Measurements from ENCODE around the gene NDUFA9. TPM values are rescaled to one million over a fixed set of nuclear protein-coding genes. Genes with fewer than 3 reads are reported as not detected.

The NDUFA9 gene
- total and polyA plus RNA-seq, 5 donors from 2014 or later, result 61.1 to 204 (median 174) TPM

GRCh38 chr12:4615667-4616066 lies 33.2 kb upstream of the NDUFA9 start:
- no peak for DNase-seq
- Mint-ChIP-seq H3K4me3 (no peak overlapping the region), H3K27ac (no peak overlapping the region), H3K9me3 (no peaks in the 10 kb centered on the region), H3K36me3 (peaks cover 29% of the 10 kb centered on the region), H3K4me1 (peaks cover 0 to 4% (median 1%) of the 10 kb centered on the region in 4 donors), H3K27me3 (no peaks in the 10 kb centered on the region)
- H3K4me3 ChIP-seq (ENCODE audit: low read depth, low read length), result no peak overlapping the region
- no peaks in the 10 kb centered on the region for H3K4me1 ChIP-seq (ENCODE audit: control insufficient read depth, insufficient read depth, low read length, poor library complexity, severe bottlenecking)
- H3K27ac ChIP-seq (ENCODE audit: insufficient read depth, low read length, poor library complexity, severe bottlenecking), result no peak overlapping the region
- peaks cover 39% of the 10 kb centered on the region for H3K36me3 ChIP-seq (ENCODE audit: control insufficient read depth, insufficient read depth, low read length)
- ATAC-seq (ENCODE audit: low read depth in 2 of 2), result no peak
- H3K9me3 ChIP-seq (ENCODE audit: control insufficient read depth in 2 of 2, low read length in 2 of 2), result no peaks in the 10 kb centered on the region
- H3K27me3 ChIP-seq (ENCODE audit: control insufficient read depth, insufficient read depth, low read length), result no peaks in the 10 kb centered on the region

GRCh38 chr12:4621511-4621910 lies 27.4 kb upstream of the NDUFA9 start:
- H3K36me3 ChIP-seq (ENCODE audit: control insufficient read depth, insufficient read depth, low read length), result no peaks in the 10 kb centered on the region
- Mint-ChIP-seq H3K4me1 (no peaks in the 10 kb centered on the region), H3K27me3 (peaks cover 6% of the 10 kb centered on the region), H3K9me3 (peaks cover 0 to 3% (median 0%) of the 10 kb centered on the region in 7 donors), H3K4me3 (no peak overlapping the region), H3K27ac (no peak overlapping the region), H3K36me3 (no peaks in the 10 kb centered on the region)
- H3K27me3 ChIP-seq (ENCODE audit: control insufficient read depth, insufficient read depth, low read length), result peaks cover 2% of the 10 kb centered on the region
- no peak overlapping the region for H3K4me3 ChIP-seq (ENCODE audit: low read depth, low read length)
- H3K27ac ChIP-seq (ENCODE audit: insufficient read depth, low read length, poor library complexity, severe bottlenecking), result no peak overlapping the region
- no peak for DNase-seq
- H3K4me1 ChIP-seq (ENCODE audit: control insufficient read depth, insufficient read depth, low read length, poor library complexity, severe bottlenecking), result no peaks in the 10 kb centered on the region
- ATAC-seq (ENCODE audit: low read depth in 2 of 2), result no peak
- H3K9me3 ChIP-seq (ENCODE audit: control insufficient read depth in 2 of 2, low read length in 2 of 2), result no peaks in the 10 kb centered on the region

GRCh38 chr12:4626543-4626942 lies 22.4 kb upstream of the NDUFA9 start:
- H3K9me3 ChIP-seq (ENCODE audit: control insufficient read depth in 2 of 2, low read length in 2 of 2), result no peaks in the 10 kb centered on the region
- H3K27ac ChIP-seq (ENCODE audit: insufficient read depth, low read length, poor library complexity, severe bottlenecking), result no peak overlapping the region
- H3K4me1 ChIP-seq (ENCODE audit: control insufficient read depth, insufficient read depth, low read length, poor library complexity, severe bottlenecking), result no peaks in the 10 kb centered on the region
- Mint-ChIP-seq H3K36me3 (peaks cover 6% of the 10 kb centered on the region), H3K27me3 (peaks cover 6% of the 10 kb centered on the region), H3K4me1 (no peaks in the 10 kb centered on the region), H3K9me3 (peaks cover 0 to 3% (median 0%) of the 10 kb centered on the region in 7 donors), H3K4me3 (no peak overlapping the region), H3K27ac (peak overlapping the region in 1 of 3 donors; percentile 32)
- DNase-seq (no peak), ATAC-seq (ENCODE audit: low read depth in 2 of 2) (no peak)
- no peaks in the 10 kb centered on the region for H3K36me3 ChIP-seq (ENCODE audit: control insufficient read depth, insufficient read depth, low read length)
- H3K27me3 ChIP-seq (ENCODE audit: control insufficient read depth, insufficient read depth, low read length), result peaks cover 2% of the 10 kb centered on the region
- no peak overlapping the region for H3K4me3 ChIP-seq (ENCODE audit: low read depth, low read length)

DNA sequence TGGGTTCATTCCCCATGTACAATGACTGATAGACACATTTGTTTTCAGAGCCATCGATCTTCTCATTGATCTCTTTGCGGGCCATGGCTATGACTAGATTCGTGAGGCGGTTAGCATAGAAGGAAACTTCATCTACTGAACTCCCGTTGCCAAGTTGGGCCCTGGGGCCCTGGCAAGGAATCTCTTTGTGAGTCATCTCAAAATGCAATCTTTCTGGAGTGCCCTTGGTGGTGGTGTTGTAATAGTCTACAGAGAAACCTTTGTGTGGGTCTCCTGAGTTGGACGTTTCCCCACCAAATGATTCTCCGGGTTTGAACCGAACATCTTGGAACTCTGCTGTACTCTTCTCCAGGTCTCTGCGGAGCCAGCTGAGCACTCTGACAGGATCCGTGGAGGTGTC lies 20.5 kb upstream of the NDUFA9 start:
- Histone ChIP-seq H3K9me3 (ENCODE audit: control insufficient read depth in 2 of 2, low read length in 2 of 2) (no peaks in the 10 kb centered on the region), H3K27me3 (ENCODE audit: control insufficient read depth, insufficient read depth, low read length) (no peaks in the 10 kb centered on the region), H3K4me1 (ENCODE audit: control insufficient read depth, insufficient read depth, low read length, poor library complexity, severe bottlenecking) (no peaks in the 10 kb centered on the region), H3K27ac (ENCODE audit: insufficient read depth, low read length, poor library complexity, severe bottlenecking) (no peak overlapping the region), H3K36me3 (ENCODE audit: control insufficient read depth, insufficient read depth, low read length) (no peaks in the 10 kb centered on the region), H3K4me3 (ENCODE audit: low read depth, low read length) (no peak overlapping the region)
- no peak for DNase-seq
- ATAC-seq (ENCODE audit: low read depth in 2 of 2), result no peak
- peaks cover 14% of the 10 kb centered on the region for H3K27me3 Mint-ChIP-seq
- no peak overlapping the region for H3K4me3 Mint-ChIP-seq
- H3K27ac Mint-ChIP-seq, result no peak overlapping the region
- H3K36me3 Mint-ChIP-seq, result peaks cover 6% of the 10 kb centered on the region
- H3K9me3 Mint-ChIP-seq, result peaks cover 0 to 1% (median 0%) of the 10 kb centered on the region in 7 donors
- H3K4me1 Mint-ChIP-seq, result no peaks in the 10 kb centered on the region

GRCh38 chr12:4630262-4630661 lies 18.7 kb upstream of the NDUFA9 start:
- Histone ChIP-seq H3K4me3 (ENCODE audit: low read depth, low read length) (no peak overlapping the region), H3K27me3 (ENCODE audit: control insufficient read depth, insufficient read depth, low read length) (no peaks in the 10 kb centered on the region), H3K27ac (ENCODE audit: insufficient read depth, low read length, poor library complexity, severe bottlenecking) (no peak overlapping the region), H3K36me3 (ENCODE audit: control insufficient read depth, insufficient read depth, low read length) (no peaks in the 10 kb centered on the region), H3K9me3 (ENCODE audit: control insufficient read depth in 2 of 2, low read length in 2 of 2) (no peaks in the 10 kb centered on the region), H3K4me1 (ENCODE audit: control insufficient read depth, insufficient read depth, low read length, poor library complexity, severe bottlenecking) (no peaks in the 10 kb centered on the region)
- no peak for DNase-seq
- no peak for ATAC-seq (ENCODE audit: low read depth in 2 of 2)
- Mint-ChIP-seq H3K27me3 (peaks cover 18% of the 10 kb centered on the region), H3K4me1 (no peaks in the 10 kb centered on the region), H3K27ac (no peak overlapping the region), H3K4me3 (no peak overlapping the region), H3K36me3 (peaks cover 6% of the 10 kb centered on the region), H3K9me3 (peaks cover 0 to 1% (median 0%) of the 10 kb centered on the region in 7 donors)

- no peak overlapping the region for H3K4me3 ChIP-seq (ENCODE audit: low read depth, low read length)
- Mint-ChIP-seq H3K4me3 (no peak overlapping the region), H3K9me3 (peaks cover 0 to under 1% (median 0%) of the 10 kb centered on the region in 7 donors), H3K27me3 (peaks cover 10% of the 10 kb centered on the region), H3K36me3 (no peaks in the 10 kb centered on the region), H3K4me1 (peaks cover 0 to 18% (median 9%) of the 10 kb centered on the region in 4 donors), H3K27ac (no peak overlapping the region)
- H3K36me3 ChIP-seq (ENCODE audit: control insufficient read depth, insufficient read depth, low read length), result no peaks in the 10 kb centered on the region
- peaks cover 9% of the 10 kb centered on the region for H3K4me1 ChIP-seq (ENCODE audit: control insufficient read depth, insufficient read depth, low read length, poor library complexity, severe bottlenecking)
- H3K9me3 ChIP-seq (ENCODE audit: control insufficient read depth in 2 of 2, low read length in 2 of 2), result no peaks in the 10 kb centered on the region
- no peaks in the 10 kb centered on the region for H3K27me3 ChIP-seq (ENCODE audit: control insufficient read depth, insufficient read depth, low read length)
- no peak overlapping the region for H3K27ac ChIP-seq (ENCODE audit: insufficient read depth, low read length, poor library complexity, severe bottlenecking)
- ATAC-seq (ENCODE audit: low read depth in 2 of 2) (no peak), DNase-seq (no peak)
Observed at GRCh38 chr12:4643747-4644146, 5.2 kb upstream of the NDUFA9 start.

GRCh38 chr12:4645023-4645422 lies 3.9 kb upstream of the NDUFA9 start:
- Histone ChIP-seq H3K9me3 (ENCODE audit: control insufficient read depth in 2 of 2, low read length in 2 of 2) (no peaks in the 10 kb centered on the region), H3K4me1 (ENCODE audit: control insufficient read depth, insufficient read depth, low read length, poor library complexity, severe bottlenecking) (peaks cover 16% of the 10 kb centered on the region), H3K27ac (ENCODE audit: insufficient read depth, low read length, poor library complexity, severe bottlenecking) (no peak overlapping the region), H3K4me3 (ENCODE audit: low read depth, low read length) (no peak overlapping the region), H3K36me3 (ENCODE audit: control insufficient read depth, insufficient read depth, low read length) (no peaks in the 10 kb centered on the region), H3K27me3 (ENCODE audit: control insufficient read depth, insufficient read depth, low read length) (no peaks in the 10 kb centered on the region)
- Mint-ChIP-seq H3K9me3 (peaks cover 0 to 1% (median 0%) of the 10 kb centered on the region in 7 donors), H3K4me3 (peak overlapping the region in 1 of 4 donors; percentile 37), H3K4me1 (peaks cover 0 to 31% (median 18%) of the 10 kb centered on the region in 4 donors), H3K27me3 (peaks cover 17% of the 10 kb centered on the region), H3K27ac (no peak overlapping the region), H3K36me3 (no peaks in the 10 kb centered on the region)
- no peak for DNase-seq
- ATAC-seq (ENCODE audit: low read depth in 2 of 2), result no peak

DNA sequence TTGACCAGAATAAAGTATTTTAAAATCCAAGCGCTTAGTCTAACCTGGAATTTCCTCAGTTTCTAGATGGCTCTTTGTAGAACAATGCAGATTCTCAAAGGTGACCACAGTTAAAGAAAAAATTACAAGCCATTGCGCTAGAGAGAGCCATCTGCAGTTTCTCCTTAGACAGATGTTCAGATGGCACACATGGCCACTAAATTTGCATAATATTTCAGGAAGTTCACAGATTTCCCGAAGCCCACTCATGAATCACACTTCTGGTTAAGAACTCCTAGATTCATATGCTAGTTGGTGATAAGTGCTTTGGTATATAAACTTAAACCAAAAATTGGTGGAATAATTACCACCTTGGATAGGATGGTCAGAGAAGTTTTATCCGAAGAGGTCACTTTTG lies 812 bp upstream of the NDUFA9 start:
- Histone ChIP-seq H3K9me3 (ENCODE audit: control insufficient read depth in 2 of 2, low read length in 2 of 2) (no peaks in the 10 kb centered on the region), H3K4me1 (ENCODE audit: control insufficient read depth, insufficient read depth, low read length, poor library complexity, severe bottlenecking) (peaks cover 24% of the 10 kb centered on the region), H3K36me3 (ENCODE audit: control insufficient read depth, insufficient read depth, low read length) (no peaks in the 10 kb centered on the region), H3K4me3 (ENCODE audit: low read depth, low read length) (peak overlapping the region; percentile 100), H3K27me3 (ENCODE audit: control insufficient read depth, insufficient read depth, low read length) (no peaks in the 10 kb centered on the region), H3K27ac (ENCODE audit: insufficient read depth, low read length, poor library complexity, severe bottlenecking) (peak overlapping the region; percentile 68)
- ATAC-seq (ENCODE audit: low read depth in 2 of 2) (no peak), DNase-seq (no peak)
- peaks cover 13% of the 10 kb centered on the region for H3K27me3 Mint-ChIP-seq
- peak overlapping the region; percentile 95 to 98 (median 97) for H3K27ac Mint-ChIP-seq
- H3K9me3 Mint-ChIP-seq, result peaks cover 0 to 1% (median 0%) of the 10 kb centered on the region in 7 donors
- H3K4me3 Mint-ChIP-seq, result peak overlapping the region; percentile 96 to 99 (median 96)
- peaks cover 11 to 58% (median 40%) of the 10 kb centered on the region in 4 donors for H3K4me1 Mint-ChIP-seq
- no peaks in the 10 kb centered on the region for H3K36me3 Mint-ChIP-seq

Measured in CD4-positive, CD25-positive, alpha-beta regulatory T cell (primary cell).